Choroid plexus epithelial cell (primary cell): ENCODE data around the gene SETD1B.
"Not testable (repeated sequence)": the region's sequence is repeated elsewhere in the genome, so short reads cannot be mapped to it uniquely, and the experiment has no call there.

Experiments used
- DNase-seq: peaks from one replicate; pipeline ENCODE4 v3.0.0-alpha.2; 2010; ENCODE audit warnings: low read depth
- H3K4me3 ChIP-seq: 2 replicates; pipeline ENCODE4 v1.5.1; 2011; ENCODE audit warnings: low read depth, mild to moderate bottlenecking, control low read depth, low read length, moderate library complexity
- TF ChIP-seq, protein P1 (sequence below): conservative IDR thresholded peaks from 2 replicates; pipeline ENCODE4 v1.5.1; 2011; ENCODE audit warnings: low read depth, mild to moderate bottlenecking, control low read depth, inconsistent platforms, low read length, moderate library complexity

The SETD1B gene

GRCh38 chr12:121803861-121804416 lies at the start of gene SETD1B:
Gene SETD1B (plus strand): TSS chr12:121804009. CDS start chr12:121804738, 729 bp downstream.
- TF ChIP-seq, protein P1, sequence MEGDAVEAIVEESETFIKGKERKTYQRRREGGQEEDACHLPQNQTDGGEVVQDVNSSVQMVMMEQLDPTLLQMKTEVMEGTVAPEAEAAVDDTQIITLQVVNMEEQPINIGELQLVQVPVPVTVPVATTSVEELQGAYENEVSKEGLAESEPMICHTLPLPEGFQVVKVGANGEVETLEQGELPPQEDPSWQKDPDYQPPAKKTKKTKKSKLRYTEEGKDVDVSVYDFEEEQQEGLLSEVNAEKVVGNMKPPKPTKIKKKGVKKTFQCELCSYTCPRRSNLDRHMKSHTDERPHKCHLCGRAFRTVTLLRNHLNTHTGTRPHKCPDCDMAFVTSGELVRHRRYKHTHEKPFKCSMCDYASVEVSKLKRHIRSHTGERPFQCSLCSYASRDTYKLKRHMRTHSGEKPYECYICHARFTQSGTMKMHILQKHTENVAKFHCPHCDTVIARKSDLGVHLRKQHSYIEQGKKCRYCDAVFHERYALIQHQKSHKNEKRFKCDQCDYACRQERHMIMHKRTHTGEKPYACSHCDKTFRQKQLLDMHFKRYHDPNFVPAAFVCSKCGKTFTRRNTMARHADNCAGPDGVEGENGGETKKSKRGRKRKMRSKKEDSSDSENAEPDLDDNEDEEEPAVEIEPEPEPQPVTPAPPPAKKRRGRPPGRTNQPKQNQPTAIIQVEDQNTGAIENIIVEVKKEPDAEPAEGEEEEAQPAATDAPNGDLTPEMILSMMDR, result no peak
- H3K4me3 ChIP-seq, result peak within 1 kb of the TSS; percentile 63
- DNase-seq, result peak; percentile 66

GRCh38 chr12:121754836-121755235 lies 49.0 kb upstream of the SETD1B start:
- TF ChIP-seq, protein P1, result no peak
- no peak for DNase-seq
- H3K4me3 ChIP-seq, result no peak overlapping the region

DNA sequence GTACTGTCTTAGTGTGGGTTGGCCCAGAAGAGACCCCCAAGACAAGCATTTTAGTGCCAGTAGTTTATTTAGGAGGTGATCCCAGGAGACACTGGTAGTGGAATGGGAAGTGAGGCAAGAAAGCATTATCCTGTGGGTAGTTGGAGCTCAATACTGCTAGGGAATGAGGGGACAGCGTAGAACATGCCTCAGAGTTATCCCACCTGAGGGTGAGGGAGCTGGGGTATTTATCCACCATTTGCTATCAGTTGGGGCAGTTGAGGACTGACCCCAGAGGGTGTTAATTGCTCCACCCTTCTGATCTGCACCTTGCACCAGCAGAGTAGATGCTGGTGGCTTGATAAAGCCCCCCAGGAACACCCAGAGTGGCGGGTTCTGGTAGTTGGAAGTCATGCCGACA lies 48.2 kb upstream of the SETD1B start:
- TF ChIP-seq, protein P1, result no peak
- no peak overlapping the region for H3K4me3 ChIP-seq
- no peak for DNase-seq

DNA sequence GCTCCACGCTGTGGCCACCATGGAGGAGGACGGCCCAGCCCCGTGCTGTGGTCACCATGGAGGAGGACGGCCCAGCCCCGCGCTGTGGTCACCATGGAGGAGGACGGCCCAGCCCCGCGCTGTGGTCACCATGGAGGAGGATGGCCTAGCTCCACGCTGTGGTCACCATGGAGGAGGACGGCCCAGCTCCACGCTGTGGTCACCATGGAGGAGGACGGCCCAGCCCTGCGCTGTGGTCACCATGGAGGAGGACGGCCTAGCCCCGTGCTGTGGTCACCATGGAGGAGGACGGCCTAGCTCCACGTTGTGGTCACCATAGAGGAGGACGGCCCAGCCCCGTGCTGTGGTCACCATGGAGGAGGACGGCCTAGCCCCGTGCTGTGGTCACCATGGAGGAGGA lies 45.3 kb upstream of the SETD1B start:
- not testable (repeated sequence) for DNase-seq, H3K4me3 ChIP-seq

GRCh38 chr12:121762269-121762668 lies 41.5 kb upstream of the SETD1B start:
- TF ChIP-seq, protein P1, result no peak
- no peak overlapping the region for H3K4me3 ChIP-seq
- DNase-seq, result peak; percentile 40

DNA sequence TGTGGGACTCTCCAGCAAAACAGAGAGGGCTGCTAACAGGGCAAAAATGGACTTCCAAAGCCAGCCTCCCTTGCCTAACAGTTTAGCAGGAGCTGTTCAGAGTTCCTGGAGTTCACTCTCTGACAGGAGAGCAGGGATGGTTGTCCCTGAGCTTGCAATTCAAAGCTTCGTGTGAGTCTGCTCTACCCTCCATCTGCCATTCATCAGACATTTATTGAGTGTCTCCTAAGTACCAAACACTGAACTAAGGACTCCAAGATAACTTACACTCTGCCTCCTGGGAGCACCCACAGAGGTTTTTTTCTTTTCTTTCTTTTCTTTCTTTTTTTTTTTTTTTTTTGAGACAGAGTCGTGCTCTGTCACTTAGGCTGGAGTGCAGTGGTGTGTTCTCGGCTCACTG lies 39.0 kb upstream of the SETD1B start:
- no peak for DNase-seq
- TF ChIP-seq, protein P1, result no peak
- no peak overlapping the region for H3K4me3 ChIP-seq

DNA sequence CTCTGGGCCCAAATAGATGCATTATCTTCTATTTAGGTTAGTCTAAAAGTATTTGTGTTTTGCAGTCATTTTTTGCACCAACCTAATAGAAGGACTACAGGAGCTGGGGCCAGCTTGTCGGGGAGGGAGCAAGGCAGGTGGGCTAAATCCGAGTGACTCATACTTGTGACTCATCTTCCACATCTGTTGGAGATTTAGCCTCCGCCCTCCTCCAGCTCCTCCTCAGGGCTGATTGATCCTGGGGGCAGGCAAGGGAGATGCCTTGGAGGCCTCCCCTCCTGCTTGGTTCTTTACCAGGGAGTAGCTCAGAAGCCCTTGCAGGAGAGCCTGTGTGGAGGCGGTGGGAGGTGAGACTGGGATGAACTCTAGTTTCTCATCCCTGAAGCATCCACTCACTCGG lies 38.2 kb upstream of the SETD1B start:
- no peak overlapping the region for H3K4me3 ChIP-seq
- TF ChIP-seq, protein P1, result no peak
- DNase-seq, result peak; percentile 91
